HUES48 (cell line): ENCODE measurements around the gene SH3BP4.

Experiments
- H3K27ac ChIP-seq: one replicate; pipeline ENCODE4 v1.7.0; 2013; ENCODE audit warnings: low read depth, low read length, inconsistent platforms
- H3K27me3 ChIP-seq: 2 replicates; pipeline ENCODE4 v1.6.1; 2013; ENCODE audit warnings: mild to moderate bottlenecking, low read length; ENCODE audit not compliant: control insufficient read depth, insufficient read depth
- H3K36me3 ChIP-seq: 2 replicates; pipeline ENCODE4 v1.6.1; 2013; ENCODE audit warnings: low read length; ENCODE audit not compliant: control insufficient read depth, insufficient read depth
- H3K4me1 ChIP-seq: 2 replicates; pipeline ENCODE4 v1.6.1; 2013; ENCODE audit warnings: mild to moderate bottlenecking, low read length; ENCODE audit not compliant: control insufficient read depth, insufficient read depth
- H3K4me3 ChIP-seq: 2 replicates; pipeline ENCODE4 v1.5.1; 2013; ENCODE audit warnings: mild to moderate bottlenecking, low read depth, low read length
- H3K9ac ChIP-seq: 2 replicates; pipeline ENCODE4 v1.6.1; 2013; ENCODE audit warnings: mild to moderate bottlenecking, low read depth, low read length, moderate library complexity
- H3K9me3 ChIP-seq: 2 replicates; pipeline ENCODE4 v1.6.1; 2013; ENCODE audit warnings: low read length; ENCODE audit not compliant: control insufficient read depth, insufficient read depth

Gene SH3BP4

DNA sequence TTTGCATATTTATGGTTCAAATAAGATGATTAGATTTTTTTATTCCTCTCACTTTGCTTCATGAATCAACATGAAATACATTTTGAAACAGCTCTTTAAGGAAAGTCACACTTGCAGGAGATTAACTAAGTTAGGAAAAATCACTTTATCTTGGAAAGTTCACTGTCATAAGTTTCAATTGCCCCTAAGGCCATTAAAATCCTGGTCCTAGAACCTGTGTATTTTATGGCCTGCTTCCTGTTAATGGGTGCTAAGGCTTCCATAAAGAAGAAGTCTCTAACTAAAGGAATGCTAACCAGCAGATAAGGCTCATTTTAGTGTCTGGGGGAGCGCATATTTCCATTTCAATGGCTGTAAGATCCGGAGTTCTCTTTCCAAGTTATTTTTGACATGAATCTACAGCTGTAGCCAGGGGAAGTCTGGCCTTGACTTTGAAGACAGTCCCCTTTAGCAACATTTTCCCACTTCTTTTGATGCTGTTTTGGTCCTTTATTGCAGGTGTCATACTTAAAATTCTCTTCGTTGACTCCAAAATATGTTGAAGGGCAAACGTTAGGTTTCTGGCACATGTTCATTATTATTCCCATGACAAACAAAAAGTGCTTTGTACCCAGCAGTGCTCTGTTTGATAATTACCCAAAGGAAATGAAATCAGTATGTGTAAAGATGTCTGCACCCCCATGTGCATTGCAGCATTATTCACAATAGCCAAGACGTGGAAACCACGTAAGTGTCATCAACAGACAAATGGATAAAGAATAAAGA is 34.4 kb upstream of the SH3BP4 start:
- Histone ChIP-seq H3K36me3 (no peaks in the 10 kb centered on the region), H3K27ac (no peak overlapping the region), H3K4me1 (peaks cover 21% of the 10 kb centered on the region), H3K9ac (no peak overlapping the region), H3K9me3 (no peaks in the 10 kb centered on the region), H3K27me3 (no peaks in the 10 kb centered on the region), H3K4me3 (no peak overlapping the region)

DNA sequence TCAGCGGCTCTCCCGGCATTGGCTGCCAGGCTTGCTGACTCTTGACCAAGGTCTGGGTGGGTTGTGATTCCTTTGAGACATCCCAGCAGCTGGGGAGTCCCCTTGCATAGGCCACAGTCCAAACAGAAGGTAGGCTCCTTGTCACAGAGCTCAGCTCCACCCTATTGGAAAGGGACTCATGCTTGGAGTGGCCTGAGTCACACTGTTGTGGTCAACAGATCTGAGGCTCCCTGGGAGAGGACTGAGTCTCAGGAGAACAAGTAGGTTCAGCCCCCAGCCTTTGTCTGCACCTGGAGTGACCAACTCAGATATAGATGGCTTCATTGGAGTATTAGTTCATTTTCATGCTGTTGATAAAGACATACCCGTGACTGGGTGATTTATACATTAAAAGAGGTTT is 32.1 kb upstream of the SH3BP4 start:
- Histone ChIP-seq H3K9me3 (no peaks in the 10 kb centered on the region), H3K4me1 (peaks cover 14% of the 10 kb centered on the region), H3K4me3 (no peak overlapping the region), H3K27me3 (no peaks in the 10 kb centered on the region), H3K27ac (no peak overlapping the region), H3K36me3 (no peaks in the 10 kb centered on the region), H3K9ac (no peak overlapping the region)

DNA sequence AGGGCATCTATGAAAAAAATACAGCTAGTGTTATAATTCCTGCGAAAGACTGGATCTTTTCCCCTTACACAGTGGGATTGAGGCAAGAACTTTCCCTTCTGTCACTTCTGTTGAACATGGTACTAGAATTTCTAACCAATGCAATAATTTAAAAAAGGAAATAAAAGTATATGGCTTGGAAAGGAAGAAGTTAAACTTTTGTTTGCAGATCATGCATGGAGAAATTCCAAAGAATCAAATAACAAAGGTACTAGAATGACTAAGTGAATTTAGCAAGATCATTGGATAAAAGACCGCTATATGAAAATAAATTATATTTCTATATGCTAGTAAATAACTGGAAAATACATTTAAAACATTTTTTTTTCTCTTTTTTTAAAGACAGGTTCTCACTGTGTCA is 31.0 kb upstream of the SH3BP4 start:
- H3K9ac ChIP-seq: no peak overlapping the region
- no peaks in the 10 kb centered on the region for H3K27me3 ChIP-seq
- H3K36me3 ChIP-seq: no peaks in the 10 kb centered on the region
- no peaks in the 10 kb centered on the region for H3K9me3 ChIP-seq
- H3K4me1 ChIP-seq: peaks cover 14% of the 10 kb centered on the region
- H3K27ac ChIP-seq: no peak overlapping the region
- no peak overlapping the region for H3K4me3 ChIP-seq

DNA sequence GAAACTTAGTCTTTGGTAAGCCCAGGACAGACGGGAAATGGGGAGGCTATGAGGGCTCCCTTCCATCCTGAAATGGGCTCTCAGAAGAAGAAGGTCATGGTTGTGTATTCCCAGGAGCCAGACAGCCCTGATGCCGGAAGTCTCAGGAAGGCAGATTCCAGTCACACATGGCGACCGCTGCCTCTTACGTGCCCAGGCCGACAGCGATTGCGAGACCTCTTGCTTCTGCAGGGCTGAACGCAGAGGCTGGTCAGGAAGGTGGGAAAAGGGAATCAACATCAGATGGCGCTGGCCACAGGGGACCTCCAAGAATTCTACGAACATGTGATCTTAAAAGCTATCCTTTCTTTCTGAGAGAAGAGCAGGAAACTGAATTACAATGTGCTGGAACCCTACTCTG is 22.8 kb upstream of the SH3BP4 start:
- 0 out of 2 replicates have a peak, but pooled peaks cover under 1% of the 10 kb centered on the region for H3K27me3 ChIP-seq
- H3K4me1 ChIP-seq: peaks cover 14% of the 10 kb centered on the region
- no peaks in the 10 kb centered on the region for H3K36me3 ChIP-seq
- H3K27ac ChIP-seq: no peak overlapping the region
- no peaks in the 10 kb centered on the region for H3K9me3 ChIP-seq
- no peak overlapping the region for H3K4me3 ChIP-seq
- H3K9ac ChIP-seq: no peak overlapping the region

- 0 out of 2 replicates have a peak, but pooled peaks cover 5% of the 10 kb centered on the region for H3K27me3 ChIP-seq
- H3K4me3 ChIP-seq: no peak overlapping the region
- H3K9ac ChIP-seq: no peak overlapping the region
- H3K9me3 ChIP-seq: no peaks in the 10 kb centered on the region
- H3K36me3 ChIP-seq: no peaks in the 10 kb centered on the region
- no peak overlapping the region for H3K27ac ChIP-seq
- H3K4me1 ChIP-seq: peaks cover 14% of the 10 kb centered on the region
Observed at GRCh38 chr2:234930397-234930796, 21.4 kb upstream of the SH3BP4 start.

- H3K27ac ChIP-seq: no peak overlapping the region
- H3K4me3 ChIP-seq: no peak overlapping the region
- no peaks in the 10 kb centered on the region for H3K36me3 ChIP-seq
- peaks cover 14% of the 10 kb centered on the region for H3K4me1 ChIP-seq
- no peak overlapping the region for H3K9ac ChIP-seq
- no peaks in the 10 kb centered on the region for H3K9me3 ChIP-seq
- H3K27me3 ChIP-seq: 0 out of 2 replicates have a peak, but pooled peaks cover 5% of the 10 kb centered on the region
Observed at GRCh38 chr2:234931371-234931770, 20.4 kb upstream of the SH3BP4 start.

- H3K9me3 ChIP-seq: no peaks in the 10 kb centered on the region
- peaks cover 14% of the 10 kb centered on the region for H3K4me1 ChIP-seq
- H3K27ac ChIP-seq: peak overlapping the region; percentile 79
- H3K4me3 ChIP-seq: no peak overlapping the region
- peaks cover 13% of the 10 kb centered on the region; the same call in 1 of the 2 replicates for H3K27me3 ChIP-seq
- no peak overlapping the region for H3K9ac ChIP-seq
- no peaks in the 10 kb centered on the region for H3K36me3 ChIP-seq
Observed at GRCh38 chr2:234932591-234933168, 19.1 kb upstream of the SH3BP4 start.

GRCh38 chr2:234935311-234935710 is 16.5 kb upstream of the SH3BP4 start:
- H3K36me3 ChIP-seq: no peaks in the 10 kb centered on the region
- peaks cover 13% of the 10 kb centered on the region for H3K27me3 ChIP-seq
- no peaks in the 10 kb centered on the region for H3K9me3 ChIP-seq
- H3K4me3 ChIP-seq: no peak overlapping the region
- no peak overlapping the region for H3K27ac ChIP-seq
- H3K9ac ChIP-seq: no peak overlapping the region
- peaks cover 16% of the 10 kb centered on the region for H3K4me1 ChIP-seq

DNA sequence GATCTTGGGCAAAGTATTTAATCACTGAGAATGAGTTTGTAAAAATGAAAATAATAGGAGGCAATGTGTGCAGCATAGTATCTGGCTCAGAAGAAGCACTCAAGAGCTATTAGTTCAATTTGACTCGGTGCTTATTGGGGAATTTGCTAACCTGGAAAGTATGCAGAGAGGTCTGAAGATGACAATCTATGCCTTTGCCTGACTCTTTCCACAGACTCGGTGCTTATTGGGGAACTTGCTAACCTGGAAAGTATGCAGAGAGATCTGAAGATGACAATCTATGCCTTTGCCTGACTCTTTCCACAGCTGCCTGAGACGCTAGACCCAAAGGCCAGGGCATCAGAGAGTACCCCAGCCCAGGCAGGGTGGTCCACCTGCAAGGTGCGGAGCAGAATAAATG is 12.2 kb upstream of the SH3BP4 start:
- Histone ChIP-seq H3K27ac (no peak overlapping the region), H3K4me1 (peaks cover 12% of the 10 kb centered on the region), H3K27me3 (peaks cover 16% of the 10 kb centered on the region), H3K9me3 (no peaks in the 10 kb centered on the region), H3K36me3 (no peaks in the 10 kb centered on the region), H3K9ac (no peak overlapping the region), H3K4me3 (no peak overlapping the region)

DNA sequence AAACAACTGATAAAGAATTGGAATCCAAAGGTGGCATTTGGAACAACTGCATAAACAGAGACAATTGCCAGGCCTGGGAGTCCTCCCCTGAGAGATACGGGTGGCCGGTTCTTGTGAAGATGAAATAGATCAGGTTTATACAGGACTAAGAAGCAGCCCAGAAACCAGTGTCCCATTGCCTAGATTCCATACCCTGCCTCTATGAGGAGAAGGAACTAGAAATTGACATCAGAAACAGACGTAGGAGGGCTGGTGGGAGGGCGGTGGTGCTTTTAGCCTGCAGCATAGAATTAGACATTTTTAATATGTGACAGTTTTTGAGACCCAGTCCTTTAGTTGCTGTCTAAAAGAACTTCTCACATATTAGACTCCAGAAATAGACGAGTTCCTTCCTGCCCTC is 11.8 kb upstream of the SH3BP4 start:
- H3K9me3 ChIP-seq: no peaks in the 10 kb centered on the region
- H3K4me3 ChIP-seq: no peak overlapping the region
- no peak overlapping the region for H3K27ac ChIP-seq
- H3K4me1 ChIP-seq: peaks cover 12% of the 10 kb centered on the region
- no peak overlapping the region for H3K9ac ChIP-seq
- H3K36me3 ChIP-seq: no peaks in the 10 kb centered on the region
- H3K27me3 ChIP-seq: peaks cover 14% of the 10 kb centered on the region

DNA sequence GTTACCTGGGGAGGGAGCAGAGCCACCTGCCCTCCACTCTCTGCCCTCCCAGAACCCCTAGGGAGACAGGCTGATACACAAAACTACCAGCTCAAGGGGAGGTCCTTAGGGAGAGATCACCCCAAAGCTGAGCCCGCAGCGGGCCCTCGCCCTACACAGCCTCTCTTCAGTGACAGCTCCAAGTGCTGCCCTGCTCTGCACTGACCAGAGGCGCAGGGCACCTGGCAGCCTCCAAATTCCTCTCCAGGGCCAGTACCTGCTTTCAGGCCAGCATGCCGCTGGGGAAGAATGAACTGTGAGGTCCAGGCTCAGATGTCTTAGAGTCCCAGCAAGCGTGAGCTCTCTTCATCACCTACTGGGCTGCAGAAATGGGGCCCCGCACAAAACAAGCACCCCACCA is 11.3 kb upstream of the SH3BP4 start:
- H3K27me3 ChIP-seq: peaks cover 14% of the 10 kb centered on the region
- H3K9me3 ChIP-seq: no peaks in the 10 kb centered on the region
- H3K27ac ChIP-seq: no peak overlapping the region
- peaks cover 12% of the 10 kb centered on the region for H3K4me1 ChIP-seq
- H3K4me3 ChIP-seq: no peak overlapping the region
- no peaks in the 10 kb centered on the region for H3K36me3 ChIP-seq
- no peak overlapping the region for H3K9ac ChIP-seq
